SHP77 treated with DMSO at 0.1 percent for 48 hours (cell line): ENCODE results near the gene RAMP2.
A peak's percentile ranks its signal among the peaks of the same experiment; 100 is the strongest.
"Not testable (repeated sequence)": the region's sequence is repeated elsewhere in the genome, so short reads cannot be mapped to it uniquely, and the experiment has no call there.

Experiments used
- DNase-seq: peaks from one replicate; lab custom pipeline; 2025; lab: John Stamatoyannopoulos, UW

Gene RAMP2, protein sequence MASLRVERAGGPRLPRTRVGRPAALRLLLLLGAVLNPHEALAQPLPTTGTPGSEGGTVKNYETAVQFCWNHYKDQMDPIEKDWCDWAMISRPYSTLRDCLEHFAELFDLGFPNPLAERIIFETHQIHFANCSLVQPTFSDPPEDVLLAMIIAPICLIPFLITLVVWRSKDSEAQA

DNA sequence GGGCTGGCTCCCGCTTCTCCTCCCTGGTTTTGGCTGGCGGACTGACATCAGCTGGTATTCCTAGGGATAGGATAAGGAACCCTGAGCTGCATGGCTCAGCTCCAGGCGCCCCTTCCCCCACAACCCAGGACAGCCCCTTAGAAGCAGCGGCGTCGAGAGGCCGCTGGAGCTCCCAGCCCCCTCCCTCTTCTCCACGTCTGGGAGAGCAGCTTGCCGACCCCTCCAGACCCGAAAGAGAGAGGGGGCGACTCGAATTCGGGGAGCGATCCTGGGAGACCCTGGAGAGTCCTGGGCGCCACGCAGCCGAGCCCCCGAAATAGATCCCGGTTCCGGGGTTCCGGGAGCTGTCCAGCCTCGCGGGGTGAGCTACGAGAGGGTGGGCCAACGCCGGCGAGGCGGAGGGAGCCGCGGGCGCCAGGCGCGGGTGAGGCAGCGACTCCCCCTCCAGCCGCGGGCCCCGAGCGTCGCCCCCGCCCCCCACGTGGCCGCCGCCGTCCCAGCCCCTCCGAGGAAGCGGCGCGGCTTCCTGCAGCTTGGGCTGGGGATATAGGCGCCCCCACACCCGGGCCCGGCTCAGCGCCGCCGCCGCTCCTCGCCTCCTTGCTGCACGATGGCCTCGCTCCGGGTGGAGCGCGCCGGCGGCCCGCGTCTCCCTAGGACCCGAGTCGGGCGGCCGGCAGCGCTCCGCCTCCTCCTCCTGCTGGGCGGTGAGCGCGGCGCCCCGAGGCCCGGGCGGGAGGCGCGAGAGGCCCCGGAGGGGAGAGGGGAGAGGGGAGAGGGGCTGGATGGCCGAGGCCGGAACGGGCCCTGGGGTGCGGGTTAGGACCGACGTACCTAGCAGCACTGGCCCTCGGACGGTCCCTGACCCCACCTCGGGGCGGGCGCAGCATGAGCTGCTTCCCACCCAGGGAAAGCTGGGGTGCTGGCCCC, at the start of gene RAMP2:
Gene RAMP2 (plus strand): TSS at position 576 of the 930 bp plus-strand sequence. CDS start 35 bp downstream, at position 611.
- DNase-seq, result no peak

DNA sequence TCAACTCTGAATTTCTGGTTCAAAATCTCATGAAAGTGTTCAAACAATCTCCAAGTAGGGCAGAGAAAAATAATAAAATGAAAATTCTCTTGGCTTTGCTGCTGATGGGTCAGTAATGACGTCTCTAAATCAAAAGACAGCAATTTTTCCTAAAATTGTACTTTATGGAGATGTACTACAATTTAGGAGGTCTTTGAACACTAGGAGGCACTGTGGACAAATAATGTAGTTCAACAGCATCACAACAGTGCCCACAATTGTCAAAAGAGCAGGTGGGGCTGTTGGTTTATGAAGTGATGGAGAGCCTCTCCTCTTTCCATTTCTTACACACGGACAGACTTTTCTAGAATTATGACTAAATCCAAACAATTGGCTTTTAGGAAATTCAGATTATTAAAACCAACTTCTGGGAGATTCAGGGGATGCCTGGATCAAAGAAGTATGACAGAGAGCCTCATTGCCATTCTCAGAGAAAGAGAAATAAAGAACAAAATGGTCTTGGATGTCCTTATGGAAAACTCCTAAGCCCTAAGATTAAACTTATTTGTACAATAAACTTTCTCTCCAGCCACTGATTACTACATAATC, 39.9 kb upstream of the RAMP2 start:
- peak; percentile 60 for DNase-seq

DNA sequence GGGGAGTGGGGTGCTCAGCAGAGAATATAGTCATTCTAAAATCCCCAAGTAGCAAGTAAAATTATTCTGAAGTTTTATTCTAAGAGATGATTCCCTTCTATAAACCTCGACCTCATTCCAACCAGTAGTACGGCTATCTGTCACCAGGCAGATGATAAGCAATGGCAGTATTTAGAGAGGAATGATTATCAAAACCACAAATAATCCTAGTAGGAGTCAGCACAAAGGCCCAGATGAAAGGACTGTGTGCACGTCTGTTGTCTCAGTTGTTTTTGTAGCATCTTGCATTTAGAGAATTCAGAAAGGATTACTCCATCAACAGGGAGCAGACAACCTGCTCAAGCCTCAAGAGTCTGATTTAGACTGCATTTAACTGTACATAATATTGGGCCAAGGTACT, 37.4 kb upstream of the RAMP2 start:
- no peak for DNase-seq

DNA sequence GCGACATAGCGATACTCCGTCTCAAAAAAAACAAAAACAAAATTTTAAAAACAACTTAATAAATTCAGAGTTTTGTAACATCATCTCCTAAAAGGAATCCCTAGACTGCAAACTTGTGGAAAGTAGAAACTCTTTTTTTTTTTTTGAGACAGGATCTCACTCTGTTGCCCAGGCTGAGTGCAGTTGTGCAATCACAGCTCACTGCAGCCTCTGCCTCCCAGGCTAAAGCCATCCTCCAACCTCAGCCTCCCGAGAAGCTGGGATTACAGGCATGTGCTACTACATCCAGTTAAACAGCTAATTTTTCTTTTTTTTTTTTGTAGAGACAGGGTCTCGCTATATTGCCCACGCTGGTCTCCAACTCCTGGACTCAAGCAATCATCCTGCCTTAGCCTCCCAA, 35.9 kb upstream of the RAMP2 start:
- no peak for DNase-seq

DNA sequence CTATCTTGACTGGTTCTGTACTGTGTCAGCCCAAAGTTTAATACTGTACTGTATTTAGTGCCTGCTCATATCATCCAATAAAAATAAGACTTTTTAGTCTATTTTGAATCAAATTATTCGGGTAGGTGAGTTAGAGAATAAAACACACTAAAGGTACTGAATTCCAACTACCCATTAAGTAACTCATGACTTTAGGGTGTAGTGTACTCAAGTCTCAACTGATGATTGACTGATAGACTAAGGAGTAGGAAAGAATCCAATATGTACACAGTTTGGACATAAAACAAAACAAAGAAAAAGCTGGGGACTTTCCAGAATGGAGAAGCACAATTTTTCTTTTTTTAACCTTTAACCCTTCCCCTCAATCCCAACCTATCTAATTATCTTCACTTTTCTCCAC, 20.3 kb upstream of the RAMP2 start:
- DNase-seq, result no peak

DNA sequence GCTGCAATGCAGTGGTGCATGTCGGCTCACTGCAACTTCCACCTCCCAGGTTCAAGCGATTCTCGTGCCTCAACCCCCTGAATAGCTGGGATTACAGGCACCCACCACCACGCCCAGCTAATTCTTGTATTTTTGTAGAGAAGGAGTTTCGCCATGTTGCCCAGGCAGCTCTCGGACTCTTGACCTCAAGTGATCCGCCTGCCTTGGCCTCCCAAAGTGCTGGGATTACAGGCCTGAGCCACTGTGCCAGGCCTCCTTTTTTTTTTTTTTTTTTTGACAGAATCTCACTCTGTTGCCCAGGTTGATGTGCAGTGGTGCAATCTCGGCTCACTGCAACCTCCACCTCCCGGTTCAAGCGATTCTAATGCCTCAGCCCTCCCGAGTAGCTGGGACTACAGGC, 18.1 kb upstream of the RAMP2 start:
- not testable (repeated sequence) for DNase-seq

DNA sequence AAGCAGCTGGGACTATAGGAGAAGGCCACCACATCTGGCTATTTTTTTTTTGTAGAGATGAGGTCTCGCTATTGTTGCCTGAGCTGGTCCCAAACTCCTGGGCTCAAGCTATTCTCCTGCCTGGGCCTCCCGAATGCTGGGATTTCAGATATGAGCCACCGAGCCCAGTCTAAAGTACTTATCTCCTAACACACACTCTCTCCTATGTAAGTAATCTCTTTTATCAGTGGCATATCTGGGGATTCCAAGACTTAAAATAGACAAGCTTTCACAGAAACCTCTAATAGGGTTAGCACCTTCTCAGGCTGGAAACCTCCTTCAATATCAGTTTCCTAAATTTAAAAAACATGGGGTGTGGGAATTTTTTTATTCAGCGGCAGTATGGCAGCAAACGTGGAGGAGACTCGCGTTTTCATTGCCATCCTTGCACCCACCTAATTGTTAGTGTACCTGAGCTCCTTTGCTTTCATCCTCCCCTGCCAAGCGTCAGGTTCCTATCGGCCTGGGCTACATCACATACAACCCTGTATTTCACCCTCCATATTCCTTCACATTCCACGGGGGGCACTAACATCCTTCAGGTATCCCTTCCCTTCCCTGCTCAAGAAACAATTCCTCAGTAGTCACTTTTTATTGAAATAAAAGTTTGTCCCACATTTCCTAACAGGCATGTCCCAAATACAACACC, 17.3 kb upstream of the RAMP2 start:
- DNase-seq, result peak; percentile 36

DNA sequence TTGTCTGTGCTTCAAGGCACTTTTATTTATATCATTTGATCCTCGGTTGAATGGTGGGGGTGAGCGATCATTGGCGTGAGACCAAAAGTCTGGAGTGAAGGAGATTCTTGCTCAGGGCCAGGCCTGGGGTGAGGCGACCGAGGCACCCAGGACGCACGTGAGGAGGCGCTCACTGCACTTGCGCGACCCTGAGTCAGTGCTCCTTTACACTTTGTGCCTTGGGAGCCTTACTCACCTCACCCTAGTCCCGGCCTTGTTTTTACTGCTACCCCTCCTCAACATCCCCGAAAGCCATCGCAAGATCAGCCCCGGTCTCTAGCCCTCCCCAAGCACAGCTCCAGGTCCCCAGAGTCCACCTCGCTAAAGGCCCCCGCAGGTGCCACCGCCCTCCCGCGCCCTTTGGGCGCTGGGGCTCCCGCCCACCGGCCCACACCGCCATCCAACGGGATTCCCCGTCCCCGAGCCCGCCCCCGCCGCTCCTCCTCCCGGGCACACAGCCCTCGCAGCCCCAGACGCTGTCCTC, 16.7 kb upstream of the RAMP2 start:
- peak; percentile 47 for DNase-seq

DNA sequence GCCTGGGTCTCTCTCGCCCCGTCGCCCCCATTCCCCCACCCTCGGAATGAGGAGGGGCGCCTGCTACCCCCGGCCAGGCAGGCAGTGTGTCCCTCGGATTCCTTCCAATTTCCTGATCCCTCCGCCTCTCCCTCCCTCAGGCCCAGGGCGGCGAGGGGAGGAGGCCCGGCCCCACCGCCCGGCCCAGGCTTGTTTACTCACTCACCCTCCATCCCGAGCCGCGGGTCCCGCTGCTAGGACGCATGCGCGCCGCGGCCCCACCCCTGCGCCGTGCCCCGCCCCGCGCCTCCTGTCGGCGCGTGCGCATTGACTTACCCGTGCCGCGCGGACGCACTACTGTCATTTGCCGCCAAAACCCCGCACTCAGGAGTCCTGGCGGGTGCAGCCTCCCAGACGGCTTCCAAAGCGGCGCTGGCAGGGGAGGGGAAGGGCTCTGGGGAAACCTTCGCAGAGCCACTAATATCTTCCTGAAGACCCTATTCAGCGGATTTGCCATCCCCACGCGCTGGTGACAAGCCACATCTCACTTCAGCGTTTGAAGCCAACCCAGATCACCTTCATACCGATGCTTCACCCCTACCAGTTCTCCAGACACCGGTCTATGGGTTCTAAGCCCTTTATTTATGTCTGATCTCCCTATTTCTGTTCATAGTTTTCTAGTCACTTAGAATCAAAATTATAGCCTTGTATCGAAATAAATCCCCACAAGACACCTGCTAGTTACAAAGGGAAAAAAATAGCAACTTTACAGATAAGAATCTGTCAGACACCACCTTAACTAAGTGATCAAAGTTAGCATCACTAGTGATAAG, 16.0 kb upstream of the RAMP2 start, which contains the start of gene EZH1:
Gene EZH1 (minus strand): TSS at position 235 of the 812 bp plus-strand sequence. CDS start 16,099 bp downstream, outside the sequence.
- DNase-seq, result peak; percentile 86

DNA sequence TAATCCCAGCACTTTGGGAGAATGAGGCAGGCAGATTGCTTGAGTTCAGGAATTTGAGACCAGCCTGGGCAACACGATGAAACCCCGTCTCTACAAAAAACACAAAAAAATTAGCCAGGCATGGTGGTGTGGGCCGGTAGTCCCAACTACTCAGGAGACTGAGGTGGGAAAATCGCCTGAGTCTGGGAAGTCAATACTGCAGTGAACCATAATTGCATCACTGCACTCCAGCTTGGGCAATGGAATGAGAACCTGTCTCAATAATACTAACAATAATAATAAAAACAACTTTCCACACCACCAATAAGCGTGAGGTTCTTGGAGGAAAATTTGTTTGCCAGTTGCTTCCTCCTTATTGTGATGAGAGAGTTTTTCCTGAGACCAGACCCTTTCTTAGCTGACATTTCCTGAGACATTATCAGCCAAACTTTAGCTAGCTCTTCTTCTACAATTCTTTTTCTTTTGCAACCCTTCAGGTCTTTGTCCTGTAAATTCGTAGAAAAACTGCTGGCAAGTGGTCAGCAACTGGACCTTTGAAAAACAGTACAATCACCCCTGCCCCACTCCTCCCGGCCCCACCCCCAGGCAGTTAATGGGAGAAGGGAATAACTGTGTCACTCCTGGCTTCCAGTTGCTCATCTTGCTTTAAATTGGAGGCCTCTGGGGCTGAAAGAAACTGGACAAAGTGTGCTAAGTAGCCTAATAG, 12.7 kb upstream of the RAMP2 start:
- DNase-seq, result no peak

DNA sequence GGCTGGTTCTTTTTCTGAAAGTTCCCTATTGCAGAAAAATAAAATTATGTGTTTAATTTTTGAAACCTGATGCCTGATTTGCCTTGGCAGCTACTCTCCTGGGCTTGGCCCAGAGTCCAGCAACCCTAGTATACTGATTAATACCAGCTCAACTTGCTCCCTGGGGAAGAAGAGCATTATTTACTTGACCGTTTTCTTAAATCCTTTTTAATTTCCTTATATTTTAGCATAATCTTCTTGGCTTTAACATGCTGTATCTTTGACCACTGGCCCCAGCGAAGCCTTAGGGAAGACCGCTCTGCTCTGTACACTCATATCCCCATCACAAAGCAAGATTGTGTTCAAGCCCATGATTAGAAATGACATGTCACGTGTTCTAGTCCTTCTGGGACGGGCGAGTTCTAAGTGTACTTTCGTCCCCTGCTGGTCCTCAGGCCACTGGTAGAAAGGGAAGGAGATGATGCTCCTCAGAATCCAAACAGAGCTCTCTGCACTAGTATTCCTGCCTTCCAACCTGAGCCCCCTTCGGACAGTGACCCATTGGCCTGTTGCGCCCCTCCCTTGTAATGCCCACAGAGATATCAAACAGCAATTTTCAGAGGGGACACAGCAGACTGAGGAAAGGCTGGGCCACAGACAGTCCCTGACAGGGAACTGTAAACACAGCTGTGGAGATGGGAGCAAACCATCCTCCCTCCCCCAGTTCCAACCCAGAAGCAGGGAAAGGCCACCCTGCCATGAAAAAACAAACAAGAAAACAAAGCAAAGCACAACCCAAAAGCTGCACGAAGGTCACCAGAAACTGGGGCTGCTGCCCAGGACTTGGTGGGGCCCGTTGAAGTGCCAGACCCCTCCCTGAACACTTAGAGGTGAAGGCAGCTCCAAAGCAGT, 11.9 kb upstream of the RAMP2 start:
- no peak for DNase-seq

DNA sequence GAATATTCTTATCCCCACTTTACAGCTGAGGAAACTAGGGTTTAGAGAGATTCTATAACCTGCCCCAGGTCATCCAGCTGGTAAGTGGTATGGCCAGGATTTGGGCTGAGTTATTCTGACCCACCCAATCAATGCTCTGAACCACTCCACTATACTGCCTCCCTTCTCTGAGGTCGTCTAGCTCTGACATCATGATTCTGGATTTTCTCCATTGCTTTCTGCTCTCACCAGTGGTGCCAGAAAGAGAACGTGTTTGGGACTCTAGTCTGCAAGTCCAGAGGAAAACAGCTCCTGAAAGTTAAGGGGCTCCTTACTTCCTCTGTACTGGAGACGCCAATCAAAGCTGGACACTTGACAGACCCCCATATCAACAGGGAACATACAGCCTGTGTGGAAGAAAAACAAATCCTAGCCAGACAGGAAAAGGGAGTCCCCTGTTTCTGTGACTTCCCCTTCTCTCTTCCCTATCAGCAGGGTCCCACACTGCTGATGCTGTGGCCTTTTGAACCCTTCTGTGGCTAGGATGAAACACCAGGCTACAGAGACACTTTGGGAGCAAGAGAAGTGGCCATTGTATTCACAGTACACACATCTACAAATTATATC, 10.2 kb upstream of the RAMP2 start:
- no peak for DNase-seq

DNA sequence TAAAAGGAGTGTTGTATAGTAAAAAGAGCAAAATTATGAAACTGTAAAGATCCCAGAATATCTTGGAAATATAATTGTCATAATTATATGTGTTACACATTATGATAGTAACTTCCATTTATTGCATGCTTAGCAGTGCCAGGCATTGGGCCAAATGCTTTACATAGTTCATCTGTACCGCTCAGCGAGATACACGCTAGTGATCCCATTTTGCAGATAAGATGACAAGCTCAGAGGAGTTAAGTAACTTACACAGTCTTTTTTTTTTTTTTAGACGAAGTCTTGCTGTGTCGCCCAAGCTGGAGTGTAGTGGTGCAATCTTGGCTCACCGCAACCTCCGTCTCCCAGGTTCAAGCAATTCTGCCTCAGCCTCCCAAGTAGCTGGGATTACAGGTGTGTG, 9.4 kb upstream of the RAMP2 start:
- DNase-seq, result no peak

DNA sequence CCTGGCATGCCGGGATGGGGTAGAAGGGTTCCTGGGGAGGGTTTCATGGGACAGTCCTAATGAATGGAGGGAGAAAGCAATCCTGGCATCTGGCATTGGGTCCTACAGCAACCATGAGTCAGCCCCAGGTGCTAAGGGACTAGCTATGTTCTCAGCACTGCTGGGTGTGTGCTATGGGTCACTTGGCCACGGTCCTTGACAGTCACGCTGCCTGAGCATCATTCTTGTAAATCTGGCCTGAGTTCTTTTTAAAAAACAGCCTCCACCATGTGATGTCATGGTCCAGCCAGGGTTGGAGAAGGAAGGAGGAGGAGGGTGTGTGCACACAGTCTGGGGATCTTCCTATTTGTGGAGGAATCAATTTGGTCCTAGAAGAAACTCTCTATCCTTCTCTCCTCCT, 6.2 kb upstream of the RAMP2 start:
- no peak for DNase-seq

DNA sequence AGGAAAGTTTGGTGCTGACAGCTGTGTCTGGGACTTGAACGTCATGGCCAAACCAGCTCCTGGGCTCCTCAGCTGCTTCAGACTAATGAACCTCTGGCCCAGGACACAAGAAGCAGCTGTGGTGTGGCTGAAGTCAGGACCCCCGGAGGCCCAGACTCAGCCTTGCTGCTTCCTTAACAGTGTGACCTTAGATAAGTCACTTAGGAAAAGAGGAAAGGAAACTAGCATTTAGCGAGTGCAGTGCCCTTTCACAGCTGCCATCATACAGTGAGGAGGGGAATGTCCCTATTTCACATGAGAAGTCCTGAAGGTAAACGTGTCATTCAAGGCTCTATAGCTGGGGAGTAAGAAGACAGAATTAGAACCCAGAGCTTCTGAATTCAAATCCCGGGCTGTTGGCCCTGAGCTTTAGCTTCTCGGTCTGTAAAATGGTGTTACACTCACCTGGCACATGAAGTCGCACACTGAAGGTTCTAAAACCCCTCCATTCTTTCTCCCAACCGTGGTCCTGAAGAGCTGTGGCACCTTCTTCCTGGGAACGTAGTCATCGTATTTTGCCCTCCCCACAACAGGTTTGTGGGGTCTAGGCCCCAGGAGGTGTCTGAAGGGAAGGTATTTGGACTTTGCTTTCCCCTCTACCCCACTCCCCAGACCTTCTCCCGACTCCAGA, 910 bp upstream of the RAMP2 start:
- DNase-seq, result no peak

DNA sequence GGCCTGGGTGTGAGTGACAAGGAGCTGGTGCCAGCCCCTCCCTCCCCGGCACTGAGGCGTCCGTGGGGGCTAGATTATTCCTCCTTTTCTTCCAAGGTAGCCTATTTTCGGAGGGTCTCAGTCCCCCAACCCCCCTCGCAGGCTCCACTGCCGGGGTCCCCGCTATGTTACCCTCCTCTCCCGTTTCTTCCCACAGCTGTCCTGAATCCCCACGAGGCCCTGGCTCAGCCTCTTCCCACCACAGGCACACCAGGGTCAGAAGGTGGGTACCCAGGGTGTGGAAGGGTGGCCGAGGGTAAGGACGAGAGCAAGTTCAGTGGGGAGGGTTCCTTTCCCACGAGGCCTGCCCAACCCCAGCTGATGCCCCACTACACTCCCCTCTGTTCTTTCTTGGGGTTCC, 611 bp downstream of the RAMP2 start:
- DNase-seq, result no peak

DNA sequence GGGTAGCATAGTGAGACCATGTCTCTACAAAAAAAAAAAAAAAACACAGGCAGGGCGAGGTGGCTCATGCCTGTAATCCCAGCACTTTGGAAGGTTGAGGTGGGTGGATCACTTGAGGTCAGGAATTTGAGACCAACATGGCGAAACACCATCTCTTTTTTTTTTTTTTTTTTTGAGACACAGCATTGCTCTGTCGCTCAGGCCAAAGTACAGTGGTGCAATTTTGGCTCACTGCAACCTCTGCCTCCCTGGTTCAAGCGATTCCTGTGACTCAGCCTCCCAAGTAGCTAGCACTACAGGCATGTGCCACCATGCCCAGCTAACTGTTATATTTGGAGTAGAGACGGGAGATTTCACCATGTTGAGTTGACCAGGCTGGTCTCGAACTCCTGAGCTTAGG, 5.1 kb downstream of the RAMP2 start:
- no peak for DNase-seq

DNA sequence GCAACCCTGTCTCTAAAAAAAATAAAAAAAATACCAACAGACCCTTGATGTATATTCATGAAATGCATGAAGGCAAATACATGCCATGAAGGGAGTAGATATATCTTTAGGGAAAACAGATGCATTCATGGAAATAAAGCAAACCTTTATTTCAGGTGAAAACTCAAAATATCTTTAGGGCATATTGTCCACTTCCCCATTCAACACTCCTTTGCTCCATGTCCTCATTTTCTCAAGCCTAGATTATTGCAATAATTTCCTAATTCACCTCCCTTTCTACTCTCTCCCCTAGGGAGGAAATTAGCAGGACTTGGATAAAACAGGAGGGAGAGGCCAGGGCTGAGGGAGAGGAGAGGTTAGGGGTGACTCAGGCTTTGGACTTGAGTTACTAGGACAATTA, 6.5 kb downstream of the RAMP2 start:
- no peak for DNase-seq

DNA sequence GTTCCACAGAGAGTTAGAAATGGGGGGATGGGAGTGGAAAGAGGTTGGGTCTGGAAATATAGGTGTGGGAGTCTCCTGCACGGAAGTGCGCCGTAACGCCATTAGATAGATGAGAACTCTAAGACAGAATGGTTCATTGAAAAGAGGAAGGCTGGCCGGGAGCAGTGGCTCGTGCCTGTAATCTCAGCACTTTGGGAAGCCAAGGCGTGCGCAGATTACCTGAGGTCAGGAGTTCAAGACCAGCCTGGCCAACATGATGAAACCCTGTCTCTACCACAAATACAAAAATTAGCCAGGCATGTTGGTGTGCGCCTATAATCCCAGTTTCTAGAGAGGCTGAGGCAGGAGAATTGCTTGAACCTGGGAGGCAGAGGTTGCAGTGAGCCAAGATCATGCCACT, 7.0 kb downstream of the RAMP2 start:
- DNase-seq, result not testable (repeated sequence)
